ENCODE data around the gene WDR35.

WDR35 gene

GRCh38 chr2:19894134-19894792 lies 95.6 kb downstream of the WDR35 start:
- DNase-seq (ENCODE audit: low spot score), result no peak

GRCh38 chr2:19893520-19894133 lies 96.3 kb downstream of the WDR35 start:
- DNase-seq (ENCODE audit: low spot score), result no peak

GRCh38 chr2:19891971-19892370 lies 97.9 kb downstream of the WDR35 start:
- peak; percentile 18 for DNase-seq (ENCODE audit: low spot score)

- no peak for DNase-seq (ENCODE audit: low spot score)
Observed at GRCh38 chr2:19890104-19890503, 99.8 kb downstream of the WDR35 start.

GRCh38 chr2:19888831-19889230 lies 101.1 kb downstream of the WDR35 start:
- peak; percentile 9 for DNase-seq (ENCODE audit: low spot score)

- peak; percentile 19 for DNase-seq (ENCODE audit: low spot score)
Observed at GRCh38 chr2:19887510-19887909, 102.4 kb downstream of the WDR35 start.

GRCh38 chr2:19886261-19886660 lies 103.6 kb downstream of the WDR35 start:
- DNase-seq (ENCODE audit: low spot score), result peak; percentile 23

GRCh38 chr2:19885791-19886190 lies 104.1 kb downstream of the WDR35 start:
- peak; percentile 17 for DNase-seq (ENCODE audit: low spot score)

- DNase-seq (ENCODE audit: low spot score), result peak; percentile 28
Observed at GRCh38 chr2:19883971-19884720, 105.8 kb downstream of the WDR35 start.

- peak; percentile 24 for DNase-seq (ENCODE audit: low spot score)
Observed at GRCh38 chr2:19883486-19883885, 106.4 kb downstream of the WDR35 start.

- DNase-seq (ENCODE audit: low spot score), result peak; percentile 2
Observed at GRCh38 chr2:19882286-19882685, 107.6 kb downstream of the WDR35 start.

- peak; percentile 10 for DNase-seq (ENCODE audit: low spot score)
Observed at GRCh38 chr2:19881908-19882265, 108.0 kb downstream of the WDR35 start.

GRCh38 chr2:19881221-19881907 lies 108.5 kb downstream of the WDR35 start:
- peak; percentile 2 for DNase-seq (ENCODE audit: low spot score)

GRCh38 chr2:19880191-19880590 lies 109.7 kb downstream of the WDR35 start:
- peak; percentile 3 for DNase-seq (ENCODE audit: low spot score)

- peak; percentile 10 for DNase-seq (ENCODE audit: low spot score)
Observed at GRCh38 chr2:19879120-19879519, 110.8 kb downstream of the WDR35 start.

GRCh38 chr2:19878268-19879046 lies 111.4 kb downstream of the WDR35 start:
- DNase-seq (ENCODE audit: low spot score), result peak; percentile 21

- peak; percentile 24 for DNase-seq (ENCODE audit: low spot score)
Observed at GRCh38 chr2:19876751-19877150, 113.2 kb downstream of the WDR35 start.

- DNase-seq (ENCODE audit: low spot score), result no peak
Observed at GRCh38 chr2:19875280-19875679, 114.6 kb downstream of the WDR35 start.

GRCh38 chr2:19874726-19875125 lies 115.2 kb downstream of the WDR35 start:
- peak; percentile 38 for DNase-seq (ENCODE audit: low spot score)

- peak; percentile 11 for DNase-seq (ENCODE audit: low spot score)
Observed at GRCh38 chr2:19873014-19873413, 116.9 kb downstream of the WDR35 start.

- no peak for DNase-seq (ENCODE audit: low spot score)
Observed at GRCh38 chr2:19872302-19872701, 117.6 kb downstream of the WDR35 start.

- DNase-seq (ENCODE audit: low spot score), result no peak
Observed at GRCh38 chr2:19871836-19872235, 118.1 kb downstream of the WDR35 start.
